Fibroblast of pulmonary artery (primary cell): Measurements from ENCODE around the gene SPOP.

Source experiments
- DNase-seq: peaks from one replicate; pipeline ENCODE4 v3.0.0-alpha.2; 2010; ENCODE audit warnings: low read depth
- H3K4me3 ChIP-seq: replicated peaks from 2 replicates; pipeline ENCODE4 v1.5.1; 2011; ENCODE audit warnings: low read depth, mild to moderate bottlenecking, control low read depth, low read length, moderate library complexity
- TF ChIP-seq, protein P1 (sequence below): IDR thresholded peaks from 2 replicates; pipeline ENCODE4 v1.5.1; 2011; ENCODE audit warnings: mild to moderate bottlenecking, control low read depth, low read length, inconsistent platforms; ENCODE audit errors: missing control alignments

Gene SPOP

DNA sequence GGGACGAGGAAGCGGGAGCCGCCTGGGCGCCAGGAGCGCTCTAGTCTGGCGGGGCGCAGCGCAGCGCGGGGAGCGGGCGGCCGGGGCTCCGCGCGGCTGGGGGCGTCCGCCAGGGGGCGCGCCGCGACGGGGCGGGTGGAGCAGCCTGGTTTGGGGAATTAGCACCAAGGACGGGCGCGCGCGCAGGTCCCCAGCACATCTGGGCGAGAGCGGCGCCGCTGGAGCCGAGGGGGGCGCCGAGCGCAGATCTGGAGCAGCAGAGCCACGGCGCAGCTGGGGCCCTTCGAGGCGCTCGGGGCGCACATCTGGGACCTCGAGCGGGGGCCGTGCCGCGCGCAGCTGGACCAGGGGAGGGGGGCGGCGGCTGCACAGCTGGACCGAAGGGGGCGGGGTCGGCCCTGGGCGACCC lies 102.2 kb downstream of the SPOP start, which contains the start of gene NXPH3:
Gene NXPH3 (plus strand): TSS at position 193 of the 409 bp plus-strand sequence. CDS start 349 bp downstream, outside the sequence.
- peak; percentile 53 for DNase-seq
- TF ChIP-seq, protein P1, sequence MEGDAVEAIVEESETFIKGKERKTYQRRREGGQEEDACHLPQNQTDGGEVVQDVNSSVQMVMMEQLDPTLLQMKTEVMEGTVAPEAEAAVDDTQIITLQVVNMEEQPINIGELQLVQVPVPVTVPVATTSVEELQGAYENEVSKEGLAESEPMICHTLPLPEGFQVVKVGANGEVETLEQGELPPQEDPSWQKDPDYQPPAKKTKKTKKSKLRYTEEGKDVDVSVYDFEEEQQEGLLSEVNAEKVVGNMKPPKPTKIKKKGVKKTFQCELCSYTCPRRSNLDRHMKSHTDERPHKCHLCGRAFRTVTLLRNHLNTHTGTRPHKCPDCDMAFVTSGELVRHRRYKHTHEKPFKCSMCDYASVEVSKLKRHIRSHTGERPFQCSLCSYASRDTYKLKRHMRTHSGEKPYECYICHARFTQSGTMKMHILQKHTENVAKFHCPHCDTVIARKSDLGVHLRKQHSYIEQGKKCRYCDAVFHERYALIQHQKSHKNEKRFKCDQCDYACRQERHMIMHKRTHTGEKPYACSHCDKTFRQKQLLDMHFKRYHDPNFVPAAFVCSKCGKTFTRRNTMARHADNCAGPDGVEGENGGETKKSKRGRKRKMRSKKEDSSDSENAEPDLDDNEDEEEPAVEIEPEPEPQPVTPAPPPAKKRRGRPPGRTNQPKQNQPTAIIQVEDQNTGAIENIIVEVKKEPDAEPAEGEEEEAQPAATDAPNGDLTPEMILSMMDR: no peak
- peak within 1 kb of the TSS; percentile 66 for H3K4me3 ChIP-seq

DNA sequence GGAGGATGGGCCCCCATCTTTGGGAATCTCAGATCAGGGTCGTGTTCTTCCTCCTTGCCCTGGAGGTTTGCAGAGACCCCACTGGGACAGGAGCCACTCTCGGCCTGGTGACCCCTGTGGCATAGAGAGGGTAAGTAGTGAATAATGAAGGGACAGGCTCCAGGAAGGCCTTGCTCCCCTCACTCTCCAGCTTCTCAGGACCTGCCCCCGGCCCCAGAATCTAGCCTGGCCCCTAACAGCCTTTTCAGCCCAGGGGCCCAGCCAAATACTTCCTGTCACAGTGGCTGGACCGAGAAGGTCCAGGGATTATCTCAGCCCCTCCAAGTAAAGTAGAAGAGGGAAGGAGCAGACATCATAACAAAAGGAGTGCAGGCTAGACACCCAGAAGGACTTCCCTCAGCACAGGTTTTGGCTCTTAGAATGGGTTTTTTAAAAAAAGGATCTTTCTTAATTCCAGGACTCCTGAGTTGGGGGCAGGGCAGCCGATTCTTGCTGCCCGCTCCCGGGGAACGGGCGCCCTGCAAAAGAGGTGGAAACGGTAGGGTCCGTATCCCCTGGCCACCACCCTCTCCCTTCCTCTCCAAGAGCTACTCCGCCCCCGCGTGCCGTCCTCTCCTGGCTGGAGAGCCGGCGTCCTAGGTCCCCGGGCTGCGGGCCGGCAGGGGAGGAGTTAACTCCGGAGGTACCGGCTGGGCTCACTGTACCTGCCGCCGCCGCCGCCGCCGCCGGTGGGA lies 102.8 kb downstream of the SPOP start:
- TF ChIP-seq, protein P1: no peak
- H3K4me3 ChIP-seq: no peak overlapping the region
- no peak for DNase-seq

DNA sequence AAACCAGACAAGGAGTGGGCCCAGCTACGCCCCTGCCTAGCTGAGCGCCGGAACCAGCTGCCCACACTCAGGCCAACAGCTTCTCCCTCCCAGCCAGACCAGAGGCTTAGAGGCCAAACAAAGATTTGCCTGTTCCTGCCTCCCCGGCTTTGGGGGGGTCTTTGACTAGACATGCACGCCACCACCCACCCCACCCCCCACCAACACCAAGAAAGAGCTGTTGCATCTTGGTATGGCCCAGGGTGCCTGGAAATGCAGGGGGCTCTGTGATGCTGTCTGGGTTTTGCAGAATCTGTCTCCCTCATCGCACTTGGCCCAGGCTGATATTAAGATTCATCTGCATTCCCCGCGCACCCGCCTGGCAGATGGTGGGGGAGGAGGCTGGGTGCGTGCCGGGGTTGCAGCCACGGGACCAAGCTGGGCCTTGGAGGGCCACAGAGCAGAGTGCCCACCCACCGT lies 103.5 kb downstream of the SPOP start:
- no peak for DNase-seq
- H3K4me3 ChIP-seq: no peak overlapping the region
- TF ChIP-seq, protein P1: no peak

DNA sequence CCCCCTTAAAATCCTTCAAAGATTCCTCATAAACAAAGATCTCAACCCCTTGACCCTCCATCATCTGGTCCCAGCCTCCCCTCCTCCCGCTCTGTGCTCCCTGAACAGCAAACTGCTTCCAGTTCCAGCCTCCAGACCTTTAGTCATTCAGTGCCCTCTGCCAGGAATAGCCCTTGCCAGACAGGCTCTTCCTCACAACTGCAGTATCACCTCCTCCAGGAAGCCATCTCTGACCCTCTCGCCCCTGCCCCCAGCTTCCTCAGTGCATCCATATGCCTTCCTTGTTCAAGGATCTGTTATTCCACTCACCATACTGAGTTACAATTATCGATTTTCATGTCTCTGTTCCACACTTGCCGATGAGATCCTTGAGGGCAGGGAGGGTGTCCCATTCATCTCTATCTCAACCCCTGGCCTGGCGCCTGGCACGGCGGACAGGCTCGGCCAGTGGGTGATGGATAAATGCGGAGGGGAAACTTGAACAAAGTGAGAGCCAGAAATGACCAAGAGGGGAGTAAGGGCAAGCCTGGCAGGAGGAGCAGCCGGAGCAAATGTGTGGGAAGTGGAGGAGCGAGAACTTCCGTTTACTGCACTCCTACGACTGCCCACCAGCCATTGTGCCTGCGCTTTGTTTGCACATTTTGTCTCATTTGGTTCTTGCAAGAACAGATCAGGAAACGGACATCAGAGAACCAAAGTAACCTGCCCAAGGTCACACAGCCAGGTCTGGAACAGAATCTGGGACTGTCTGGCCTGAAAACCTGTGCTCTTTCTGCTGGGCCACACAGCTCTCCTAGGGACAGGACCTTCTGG lies 104.2 kb downstream of the SPOP start:
- DNase-seq: no peak
- TF ChIP-seq, protein P1: no peak
- no peak overlapping the region for H3K4me3 ChIP-seq

DNA sequence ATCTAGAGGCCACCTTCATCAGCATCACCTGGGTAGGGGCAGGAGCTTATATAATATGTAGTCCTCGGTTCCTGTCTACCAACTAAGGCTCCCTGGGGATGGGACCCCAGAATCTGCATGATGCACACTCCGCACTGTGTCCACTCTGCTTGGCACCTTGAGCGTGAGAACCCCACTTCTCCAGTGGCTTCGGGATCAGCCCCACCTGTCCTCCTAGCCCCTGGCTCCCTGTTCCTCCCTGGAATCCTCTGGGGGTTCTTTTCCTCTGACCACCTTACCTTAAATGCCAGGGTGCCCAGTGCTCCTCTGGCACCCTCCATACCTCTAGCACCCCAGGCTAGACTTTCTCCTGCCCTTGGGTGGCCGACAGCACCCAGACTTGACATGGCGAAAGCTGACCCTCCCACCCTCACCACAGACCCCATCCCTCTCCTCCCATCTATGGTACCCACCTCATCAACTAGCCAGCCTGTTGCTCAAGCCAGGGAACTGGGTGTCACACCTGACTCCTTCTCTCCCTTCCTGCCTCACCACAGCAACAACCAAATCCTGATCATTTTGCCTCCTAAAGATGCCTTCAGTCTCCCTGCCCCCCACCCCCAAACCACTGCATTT lies 105.0 kb downstream of the SPOP start:
- no peak overlapping the region for H3K4me3 ChIP-seq
- TF ChIP-seq, protein P1: no peak
- DNase-seq: no peak

DNA sequence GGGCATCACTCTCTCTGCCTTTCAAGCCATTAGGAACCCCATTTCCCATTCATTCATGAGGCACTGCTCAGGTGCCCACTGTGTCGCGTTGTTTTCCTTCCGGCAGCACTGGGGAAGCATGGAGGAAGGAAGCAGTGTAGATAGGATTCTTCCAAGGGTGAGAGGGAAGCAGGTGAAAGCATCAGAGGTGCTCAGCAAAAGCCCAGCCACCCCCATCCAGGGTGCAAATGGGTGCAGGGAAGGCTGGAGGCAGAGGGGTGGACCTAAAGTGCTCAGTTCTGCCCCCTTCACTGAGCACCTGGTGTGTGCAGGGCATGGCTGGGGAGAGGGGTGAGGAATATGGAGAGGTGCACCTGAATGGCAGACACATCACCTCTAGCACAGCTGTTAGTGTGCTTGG lies 105.7 kb downstream of the SPOP start:
- H3K4me3 ChIP-seq: no peak overlapping the region
- DNase-seq: no peak
- TF ChIP-seq, protein P1: no peak
